Brain pericyte (primary cell): ENCODE data around the gene SMYD4.
"Not testable (repeated sequence)": the region's sequence is repeated elsewhere in the genome, so short reads cannot be mapped to it uniquely, and the experiment has no call there.

Experiments used
- DNase-seq: peaks from one replicate; pipeline ENCODE4 v3.0.0-alpha.2; 2012; ENCODE audit warnings: low read depth, low spot score

Gene SMYD4

GRCh38 chr17:1829592-1830257, at the start of gene SMYD4, which contains the start of gene RPA1:
Gene SMYD4, minus strand, starts transcription at chr17:1829902. Its CDS starts 1,908 bp downstream, at chr17:1827994.
Gene RPA1, plus strand, starts transcription at chr17:1830005. Its CDS starts 89 bp downstream, at chr17:1830094.
- DNase-seq = peak; percentile 30

- no peak for DNase-seq
Observed at GRCh38 chr17:1878419-1879121, 48.9 kb upstream of the SMYD4 start.

GRCh38 chr17:1875597-1875996, 45.9 kb upstream of the SMYD4 start:
- DNase-seq = no peak

GRCh38 chr17:1873418-1873817, 43.7 kb upstream of the SMYD4 start:
- no peak for DNase-seq

- DNase-seq = no peak
Observed at GRCh38 chr17:1872976-1873375, 43.3 kb upstream of the SMYD4 start.

- DNase-seq = no peak
Observed at GRCh38 chr17:1872254-1872653, 42.6 kb upstream of the SMYD4 start.

- DNase-seq = no peak
Observed at GRCh38 chr17:1871756-1872155, 42.1 kb upstream of the SMYD4 start.

- DNase-seq = no peak
Observed at GRCh38 chr17:1870592-1870991, 40.9 kb upstream of the SMYD4 start.

- DNase-seq = no peak
Observed at GRCh38 chr17:1868090-1868489, 38.4 kb upstream of the SMYD4 start.

GRCh38 chr17:1867307-1867706, 37.6 kb upstream of the SMYD4 start:
- no peak for DNase-seq

- DNase-seq = no peak
Observed at GRCh38 chr17:1865252-1866037, 35.7 kb upstream of the SMYD4 start.

GRCh38 chr17:1861391-1862010, 31.8 kb upstream of the SMYD4 start:
- DNase-seq = no peak

- no peak for DNase-seq
Observed at GRCh38 chr17:1860978-1861377, 31.3 kb upstream of the SMYD4 start.

- not testable (repeated sequence) for DNase-seq
Observed at GRCh38 chr17:1856462-1856861, 26.8 kb upstream of the SMYD4 start.

- DNase-seq = no peak
Observed at GRCh38 chr17:1853698-1854097, 24.0 kb upstream of the SMYD4 start.

- no peak for DNase-seq
Observed at GRCh38 chr17:1852327-1852726, 22.6 kb upstream of the SMYD4 start.

- no peak for DNase-seq
Observed at GRCh38 chr17:1847191-1847590, 17.5 kb upstream of the SMYD4 start.

- DNase-seq = no peak
Observed at GRCh38 chr17:1843947-1844346, 14.2 kb upstream of the SMYD4 start.

GRCh38 chr17:1839516-1839915, 9.8 kb upstream of the SMYD4 start:
- DNase-seq = no peak

- DNase-seq = no peak
Observed at GRCh38 chr17:1834380-1835149, 4.9 kb upstream of the SMYD4 start.

- no peak for DNase-seq
Observed at GRCh38 chr17:1830288-1830687, 586 bp upstream of the SMYD4 start.
